H1 (cell line): Measurements from ENCODE around the gene SHROOM4.

ENCODE experiments used
- CEBPB ChIP-seq: IDR thresholded peaks from 2 replicates; pipeline ENCODE4 v1.6.1; 2012; ENCODE audit warnings: low read depth, low read length
- CHD1 ChIP-seq: IDR thresholded peaks from 2 replicates; pipeline ENCODE4 v1.6.1; 2012; ENCODE audit warnings: low read depth, low read length, improper control_type of control experiment
- CHD2 ChIP-seq: IDR thresholded peaks from 2 replicates; pipeline ENCODE4 v1.6.1; 2012; ENCODE audit warnings: low read length, improper control_type of control experiment
- CTCF ChIP-seq, 3 experiments: IDR thresholded peaks; 1 replicate in 2 of 3; 2 replicates in 1 of 3; pipeline versions ENCODE4 v1.5.1 to v1.6.1; 2011; ENCODE audit warnings: low read length in 3 of 3, mild to moderate bottlenecking in 3 of 3, inconsistent platforms in 2 of 3, low read depth in 1 of 3, moderate library complexity in 1 of 3; ENCODE audit not compliant: insufficient read depth in 1 of 3; ENCODE audit errors: control extremely low read depth in 1 of 3
- JUND ChIP-seq: IDR thresholded peaks from 2 replicates; pipeline ENCODE4 v1.6.1; 2011; ENCODE audit warnings: mild to moderate bottlenecking, improper control_type of control experiment, low read length
- KDM4A ChIP-seq: IDR thresholded peaks from one replicate; pipeline ENCODE4 v1.7.1; 2012; ENCODE audit warnings: low read depth, mild to moderate bottlenecking, moderate library complexity, low read length, inconsistent platforms; ENCODE audit not compliant: severe bottlenecking
- SP1 ChIP-seq: IDR thresholded peaks from 2 replicates; pipeline ENCODE4 v1.6.1; 2011; ENCODE audit warnings: low read depth, low read length
- TAF1 ChIP-seq: IDR thresholded peaks from 2 replicates; pipeline ENCODE4 v1.6.1; 2011; ENCODE audit warnings: mild to moderate bottlenecking, low read depth, low read length
- YY1 ChIP-seq: IDR thresholded peaks from 2 replicates; pipeline ENCODE4 v1.6.1; 2011; ENCODE audit warnings: low read depth, mild to moderate bottlenecking, low read length
- ZNF274 ChIP-seq: IDR thresholded peaks from 2 replicates; pipeline ENCODE4 v1.7.0; 2012; ENCODE audit warnings: low read length, borderline replicate concordance; ENCODE audit errors: extremely low read depth
- TF ChIP-seq, protein P1 (sequence below): IDR thresholded peaks from 2 replicates; pipeline ENCODE4 v1.6.1; 2012; ENCODE audit warnings: inconsistent platforms

DNA sequence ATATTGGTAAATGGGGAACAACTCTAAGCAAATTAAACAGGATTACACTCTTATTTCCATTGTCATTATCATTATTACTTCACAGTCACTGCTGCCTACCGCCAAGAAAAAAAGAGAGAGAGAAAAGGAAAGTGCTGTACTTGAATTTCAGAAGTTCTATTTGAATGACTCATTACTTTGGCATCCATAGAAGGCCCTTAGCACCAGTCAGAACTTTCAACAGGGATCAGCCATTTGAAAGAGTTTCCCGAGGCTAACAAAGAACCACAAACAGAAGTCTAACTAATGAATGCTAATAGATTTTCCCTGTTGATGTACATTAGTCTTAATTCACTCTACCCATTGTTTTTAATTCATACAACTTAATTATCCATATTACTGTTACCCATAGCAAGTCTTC is 116.3 kb downstream of the SHROOM4 start:
- TF ChIP-seq SP1 (no peak), CHD1 (no peak), KDM4A (no peak), JUND (peak; percentile 91), TAF1 (no peak), CHD2 (no peak), YY1 (no peak), ZNF274 (no peak), CTCF (IDR thresholded peaks at IDR 0.05; ENCODE audit: control extremely low read depth in 1 of 3, insufficient read depth in 1 of 3, low read depth in 1 of 3, low read length in 3 of 3) (no peak), CEBPB (no peak)
- TF ChIP-seq, protein P1, sequence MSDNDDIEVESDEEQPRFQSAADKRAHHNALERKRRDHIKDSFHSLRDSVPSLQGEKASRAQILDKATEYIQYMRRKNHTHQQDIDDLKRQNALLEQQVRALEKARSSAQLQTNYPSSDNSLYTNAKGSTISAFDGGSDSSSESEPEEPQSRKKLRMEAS: no peak
